ENCODE measurements around the gene COL23A1.

Gene COL23A1

GRCh38 chr5:178387856-178388190 lies 202.4 kb downstream of the COL23A1 start (continued):
- TF ChIP-seq PATZ1 (tag by site-specific recombination; IDR thresholded peaks at IDR 0.05) (no peak), BCL11A (tag by site-specific recombination; IDR thresholded peaks at IDR 0.05; ENCODE audit: low read depth) (no peak), KLF8 (tag by site-specific recombination; IDR thresholded peaks at IDR 0.05) (no peak), ZFP41 (tag by site-specific recombination; IDR thresholded peaks at IDR 0.05; ENCODE audit: borderline replicate concordance) (no peak), ZNF10 (tag by site-specific recombination; IDR thresholded peaks at IDR 0.05) (no peak), IKZF3 (tag by site-specific recombination; IDR thresholded peaks at IDR 0.05) (no peak), ZNF623 (tag by site-specific recombination; IDR thresholded peaks at IDR 0.05) (no peak), ZNF37A (tag by site-specific recombination; IDR thresholded peaks at IDR 0.05) (no peak)

- no peaks in the 10 kb centered on the region for H3K36me3 ChIP-seq (ENCODE audit: control insufficient read depth in 2 of 2, insufficient read depth in 1 of 2, low read length in 2 of 2)
- POLR2A ChIA-PET, result interaction anchor here (0.6 kb wide), 1 partner anchor 820 kb away, joined by 3 read pairs; no protein-coding TSS in a partner anchor
- CTCF ChIA-PET, result no interaction called here
- TF ChIP-seq ZNF280C (tag by site-specific recombination; IDR thresholded peaks at IDR 0.05) (no peak), GFI1B (tag by site-specific recombination; IDR thresholded peaks at IDR 0.05) (no peak), ZSCAN23 (tag by site-specific recombination; IDR thresholded peaks at IDR 0.05) (no peak), ZNF112 (tag by site-specific recombination; IDR thresholded peaks at IDR 0.05) (no peak), ZNF23 (tag by site-specific recombination; IDR thresholded peaks at IDR 0.05; ENCODE audit: borderline replicate concordance) (no peak), ZNF223 (tag by site-specific recombination; IDR thresholded peaks at IDR 0.05) (no peak), ZNF302 (tag by site-specific recombination; IDR thresholded peaks at IDR 0.05; ENCODE audit: low read depth) (no peak), KLF16 (tag by site-specific recombination; IDR thresholded peaks at IDR 0.05) (no peak)
- TF ChIP-seq, protein P1, sequence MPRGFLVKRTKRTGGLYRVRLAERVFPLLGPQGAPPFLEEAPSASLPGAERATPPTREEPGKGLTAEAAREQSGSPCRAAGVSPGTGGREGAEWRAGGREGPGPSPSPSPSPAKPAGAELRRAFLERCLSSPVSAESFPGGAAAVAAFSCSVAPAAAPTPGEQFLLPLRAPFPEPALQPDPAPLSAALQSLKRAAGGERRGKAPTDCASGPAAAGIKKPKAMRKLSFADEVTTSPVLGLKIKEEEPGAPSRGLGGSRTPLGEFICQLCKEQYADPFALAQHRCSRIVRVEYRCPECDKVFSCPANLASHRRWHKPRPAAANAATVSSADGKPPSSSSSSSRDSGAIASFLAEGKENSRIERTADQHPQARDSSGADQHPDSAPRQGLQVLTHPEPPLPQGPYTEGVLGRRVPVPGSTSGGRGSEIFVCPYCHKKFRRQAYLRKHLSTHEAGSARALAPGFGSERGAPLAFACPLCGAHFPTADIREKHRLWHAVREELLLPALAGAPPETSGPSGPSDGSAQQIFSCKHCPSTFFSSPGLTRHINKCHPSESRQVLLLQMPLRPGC (tag by site-specific recombination; IDR thresholded peaks at IDR 0.05), result no peak
- no peak overlapping the region for H3K27ac ChIP-seq (ENCODE audit: extremely low read depth, low read depth, low read length)
- H3K4me3 ChIP-seq (ENCODE audit: low read depth, low read length), result no peak overlapping the region
- no peaks in the 10 kb centered on the region for H3K9me3 ChIP-seq (ENCODE audit: control insufficient read depth, insufficient read depth, low read depth, low read length)
- no peaks in the 10 kb centered on the region for H3K4me1 ChIP-seq (ENCODE audit: control insufficient read depth, insufficient read depth, low read length)
Measured at GRCh38 chr5:178387061-178387855, 202.9 kb downstream of the COL23A1 start.

DNA sequence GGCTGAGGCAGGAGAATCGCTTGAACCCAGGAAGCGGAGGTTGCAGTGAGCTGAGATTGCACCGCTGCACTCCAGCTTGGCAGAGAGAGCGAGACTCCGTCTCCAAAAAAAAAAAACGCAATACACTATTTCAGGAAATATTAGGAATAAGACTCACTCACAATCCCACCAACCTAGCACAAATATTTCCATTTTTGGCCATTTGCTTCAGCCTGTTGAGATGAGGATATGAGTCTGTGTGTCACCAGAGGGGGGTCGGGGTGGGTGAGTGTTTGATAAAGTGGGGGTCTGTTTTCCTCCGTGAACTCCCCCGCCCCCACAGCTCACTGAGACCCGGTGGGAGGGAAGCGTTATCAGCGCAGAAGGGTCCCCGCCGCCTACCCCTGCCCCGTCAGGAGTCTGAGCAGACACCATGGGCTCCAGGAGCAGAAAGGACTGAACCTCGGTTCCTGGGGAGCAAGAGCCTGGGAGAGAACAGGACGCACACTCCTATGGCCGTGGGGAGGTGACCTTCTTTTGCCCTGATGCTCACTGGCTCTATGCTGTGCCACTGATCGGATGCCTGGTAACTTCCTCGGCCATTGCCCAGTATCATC lies 203.8 kb downstream of the COL23A1 start:
- Histone ChIP-seq H3K4me1 (ENCODE audit: control insufficient read depth, insufficient read depth, low read length) (no peaks in the 10 kb centered on the region), H3K4me3 (ENCODE audit: low read depth, low read length) (no peak overlapping the region), H3K9me3 (ENCODE audit: control insufficient read depth, insufficient read depth, low read depth, low read length) (no peaks in the 10 kb centered on the region), H3K27ac (ENCODE audit: extremely low read depth, low read depth, low read length) (no peak overlapping the region), H3K36me3 (ENCODE audit: control insufficient read depth in 2 of 2, insufficient read depth in 1 of 2, low read length in 2 of 2) (no peaks in the 10 kb centered on the region)
- CTCF ChIA-PET, result interaction anchor here (0.6 to 0.8 kb wide), 2 partner anchors 107 to 242 kb away, joined by 3 read pairs; no protein-coding TSS in a partner anchor
- POLR2A ChIA-PET, result interaction anchor here (0.6 kb wide), 1 partner anchor 820 kb away, joined by 3 read pairs; no protein-coding TSS in a partner anchor
- TF ChIP-seq ZNF266 (tag by site-specific recombination; IDR thresholded peaks at IDR 0.05; ENCODE audit: low read depth), result no peak
- no peak for TF ChIP-seq TRIM28 (IDR thresholded peaks at IDR 0.05; ENCODE audit: borderline replicate concordance, low read length)
- TF ChIP-seq, protein P1 (tag by site-specific recombination; IDR thresholded peaks at IDR 0.05), result no peak
- no peak for TF ChIP-seq ZNF157 (tag by site-specific recombination; IDR thresholded peaks at IDR 0.05)
- no peak for TF ChIP-seq ZNF112 (tag by site-specific recombination; IDR thresholded peaks at IDR 0.05)
- TF ChIP-seq ZNF426 (tag by site-specific recombination; IDR thresholded peaks at IDR 0.05), result no peak
- no peak for TF ChIP-seq ZNF121 (tag by site-specific recombination; IDR thresholded peaks at IDR 0.05)
- TF ChIP-seq ZFHX2 (tag by site-specific recombination; conservative IDR thresholded peaks at IDR 0.05), result no peak
- no peak for TF ChIP-seq GLI2 (tag by site-specific recombination; IDR thresholded peaks at IDR 0.05; ENCODE audit: borderline replicate concordance, low read depth)
- no peak for TF ChIP-seq ZNF324 (tag by site-specific recombination; IDR thresholded peaks at IDR 0.05)
- no peak for TF ChIP-seq ZNF549 (tag by site-specific recombination; IDR thresholded peaks at IDR 0.05)

Data from HEK293 (cell line).